PC-9 (cell line): ENCODE data around the gene HS6ST3. TPM values are rescaled to one million over a fixed set of nuclear protein-coding genes. Genes with fewer than 3 reads are reported as not detected.

Source experiments
- BruUV-seq: library from RNA; stranded (reverse); fragments of 400-500 nt; replicated peaks from 2 replicates; lab custom pipeline; 2021; lab: Mats Ljungman, UMichigan
- CTCF ChIA-PET: fragments of 300-600 bp; sonication (Branson Sonifier 250); formaldehyde crosslinking; loops from one replicate; lab custom pipeline; 2022; ENCODE audit warnings: antibody characterized with exemption; lab: Charles Lee
- POLR2A ChIA-PET: fragments of 300-600 bp; sonication (Branson Sonifier 250); formaldehyde crosslinking; loops from one replicate; lab custom pipeline; 2022; ENCODE audit warnings: antibody characterized with exemption; ENCODE audit not compliant: unreplicated experiment; lab: Charles Lee
- DNase-seq, 2 experiments: peaks; one replicate each; pipeline versions ENCODE4 v3.0.0 to v3.0.0-alpha.2; 2015 to 2022; ENCODE audit warnings: mixed read lengths in 1 of 2
- H2AFZ ChIP-seq: fragments of 200-600 bp; sonication (generic); 2 replicates; pipeline ENCODE4 v1.8.1; 2017; ENCODE audit warnings: antibody characterized with exemption
- H3F3A ChIP-seq: fragments of 200-600 bp; sonication (generic); 2 replicates; pipeline ENCODE4 v1.8.1; 2017; ENCODE audit warnings: antibody characterized with exemption, mild to moderate bottlenecking, low read depth; ENCODE audit not compliant: insufficient read depth
- H3K27ac ChIP-seq: fragments of 200-600 bp; sonication (generic); 2 replicates; pipeline ENCODE4 v1.6.1; 2016; ENCODE audit warnings: mixed run types
- H3K27me3 ChIP-seq: fragments of 200-600 bp; sonication (generic); 2 replicates; pipeline ENCODE4 v1.6.1; 2016; ENCODE audit warnings: low read depth, mixed run types; ENCODE audit not compliant: insufficient read depth
- H3K36me3 ChIP-seq: fragments of 200-600 bp; sonication (generic); 2 replicates; pipeline ENCODE4 v1.6.1; 2016; ENCODE audit warnings: low read depth, mixed run types
- H3K4me1 ChIP-seq: fragments of 200-600 bp; sonication (generic); replicated peaks from 2 replicates; pipeline ENCODE4 v1.6.1; 2016; ENCODE audit warnings: mixed run types; ENCODE audit not compliant: insufficient read depth
- H3K4me2 ChIP-seq: fragments of 200-600 bp; sonication (generic); 2 replicates; pipeline ENCODE4 v1.6.1; 2017; ENCODE audit warnings: mixed run types
- H3K4me3 ChIP-seq: fragments of 200-600 bp; sonication (generic); 2 replicates; pipeline ENCODE4 v1.6.1; 2016; ENCODE audit warnings: mixed run types
- H3K79me2 ChIP-seq: fragments of 200-600 bp; sonication (generic); 2 replicates; pipeline ENCODE4 v1.6.1; 2017; ENCODE audit warnings: low read depth, mixed run types
- H3K9me2 ChIP-seq: fragments of 200-600 bp; sonication (generic); 2 replicates; pipeline ENCODE4 v1.8.1; 2017; ENCODE audit warnings: mild to moderate bottlenecking; ENCODE audit not compliant: insufficient read depth
- H3K9me3 ChIP-seq: fragments of 200-600 bp; sonication (generic); 2 replicates; pipeline ENCODE4 v1.8.1; 2016; ENCODE audit warnings: low read depth; ENCODE audit not compliant: insufficient read depth
- H4K20me1 ChIP-seq: fragments of 200-600 bp; sonication (generic); 2 replicates; pipeline ENCODE4 v1.8.1; 2017; ENCODE audit not compliant: insufficient read depth
- CTCF ChIP-seq: fragments of 200-600 bp; sonication (generic); conservative IDR thresholded peaks from 2 replicates; pipeline ENCODE4 v1.6.1; 2017; ENCODE audit warnings: mixed run types, antibody characterized with exemption, mild to moderate bottlenecking, moderate library complexity
- EZH2 ChIP-seq: fragments of 200-600 bp; sonication (generic); IDR thresholded peaks from 2 replicates; pipeline ENCODE4 v1.8.0; 2017; ENCODE audit warnings: antibody characterized with exemption, low read depth
- intact Hi-C: fragments of 100-400 bp; cut with micrococcal nuclease; formaldehyde crosslinking; loops from one replicate; pipeline ENCODE4 v1.10.0; 2022; ENCODE audit not compliant: unreplicated experiment
- total RNA-seq: library from RNA; stranded (reverse); gene quantifications from 2 replicates; pipeline ENCODE4 v1.2.3, GENCODE V29; 2021

Gene HS6ST3
- total RNA-seq, 1 experiment from 2014 or later = not detected

DNA sequence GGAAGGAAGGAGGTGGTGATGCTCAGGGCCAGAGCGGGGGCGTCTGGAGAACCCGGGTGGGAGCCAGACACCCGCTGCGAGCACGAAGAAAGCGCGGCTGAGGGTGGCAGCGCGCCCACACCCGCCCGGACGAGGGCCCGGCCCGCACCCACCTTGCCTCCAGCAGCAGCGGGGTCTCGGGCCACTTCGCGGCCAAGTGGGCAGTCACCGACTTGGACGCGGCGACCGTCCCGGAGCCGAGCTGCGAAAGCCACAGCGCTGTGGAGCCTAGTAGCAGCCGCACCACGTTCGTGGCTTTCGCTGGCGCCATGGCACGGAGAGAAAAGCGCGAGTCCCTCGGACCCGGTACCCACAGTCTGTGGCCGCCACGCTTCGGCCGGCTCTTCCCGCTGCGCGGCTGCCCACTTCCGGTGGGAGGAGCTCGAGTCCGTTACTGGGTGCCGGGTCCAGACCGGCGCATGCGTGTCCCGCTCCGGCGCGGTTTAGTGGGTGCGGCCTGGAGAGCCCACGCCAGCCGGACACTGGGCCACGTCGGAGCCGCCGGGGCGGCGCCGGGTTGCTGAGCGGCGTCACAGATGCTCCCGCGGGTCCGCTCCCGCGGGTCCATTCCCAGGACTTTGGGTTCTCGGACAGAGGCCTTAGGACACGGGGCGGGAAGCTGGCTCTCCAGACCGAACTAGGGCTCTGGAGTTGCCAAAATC, 36.8 kb upstream of the HS6ST3 start, which contains the start of gene UGGT2:
Gene UGGT2, minus strand, starts transcription at position 399 of the 701 bp plus-strand sequence. Its CDS starts 89 bp downstream, at position 310.
- Histone ChIP-seq H4K20me1 (no peaks in the 10 kb centered on the region; the same call in 1 of the 2 replicates), H2AFZ (peak within 1 kb of the TSS; percentile 94), H3K9me2 (no peaks in the 10 kb centered on the region), H3K79me2 (peaks cover 48% of the 10 kb centered on the region), H3K27me3 (no peaks in the 10 kb centered on the region), H3F3A (peaks cover 9% of the 10 kb centered on the region; the same call in 1 of the 2 replicates), H3K4me3 (peak within 1 kb of the TSS; percentile 85), H3K36me3 (no peaks in the 10 kb centered on the region), H3K9me3 (no peaks in the 10 kb centered on the region), H3K4me1 (peaks cover 9% of the 10 kb centered on the region), H3K27ac (peak within 1 kb of the TSS; percentile 82), H3K4me2 (peak within 1 kb of the TSS; percentile 81)
- ChIA-PET POLR2A (interaction anchor here (0.6 kb wide), 2 partner anchors 167 to 391 kb away, joined by 4 to 5 read pairs; no protein-coding TSS in a partner anchor), CTCF (interaction anchor here (0.5 kb wide), 1 partner anchor 914 kb away, joined by 4 read pairs; no protein-coding TSS in a partner anchor)
- no TSS peak for BruUV-seq
- no peak for TF ChIP-seq EZH2
- TF ChIP-seq CTCF = no peak; the same call in 1 of the 2 replicates
- intact Hi-C loops = loop anchor here (1.0 kb wide), 1 partner anchor 1380 kb away; no protein-coding TSS in a partner anchor
- peak; percentile 86 to 93 for DNase-seq

DNA sequence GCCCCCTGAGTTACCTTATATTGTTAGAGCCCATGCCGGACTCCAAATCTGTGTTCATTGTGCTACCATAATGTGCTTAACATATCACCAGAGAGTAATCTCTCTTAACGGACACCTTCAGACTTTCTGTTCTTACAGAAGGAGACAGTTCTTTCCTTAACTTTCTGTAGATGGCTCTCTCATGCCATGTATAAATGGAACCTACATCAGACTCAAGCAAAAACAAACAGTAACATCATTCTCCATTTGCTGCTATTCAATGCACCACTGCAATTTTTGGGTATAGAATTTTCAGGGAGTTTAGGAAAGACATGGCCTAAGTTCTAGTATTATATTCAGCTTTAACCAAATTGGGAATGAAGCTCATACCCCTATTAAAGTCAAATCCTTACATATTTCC, 24.1 kb upstream of the HS6ST3 start:
- Histone ChIP-seq H3K36me3 (no peaks in the 10 kb centered on the region), H3F3A (no peaks in the 10 kb centered on the region), H4K20me1 (no peaks in the 10 kb centered on the region), H3K79me2 (no peaks in the 10 kb centered on the region), H2AFZ (no peak overlapping the region), H3K27me3 (peaks cover 5% of the 10 kb centered on the region; the same call in 1 of the 2 replicates), H3K9me3 (no peaks in the 10 kb centered on the region), H3K9me2 (no peaks in the 10 kb centered on the region), H3K4me2 (no peak overlapping the region), H3K4me3 (no peak overlapping the region), H3K4me1 (no peaks in the 10 kb centered on the region), H3K27ac (no peak overlapping the region)
- BruUV-seq = no TSS peak
- no peak for DNase-seq
- intact Hi-C loops = no loop called here
- TF ChIP-seq EZH2 (no peak), CTCF (no peak)
- ChIA-PET POLR2A (no interaction called here), CTCF (no interaction called here)

DNA sequence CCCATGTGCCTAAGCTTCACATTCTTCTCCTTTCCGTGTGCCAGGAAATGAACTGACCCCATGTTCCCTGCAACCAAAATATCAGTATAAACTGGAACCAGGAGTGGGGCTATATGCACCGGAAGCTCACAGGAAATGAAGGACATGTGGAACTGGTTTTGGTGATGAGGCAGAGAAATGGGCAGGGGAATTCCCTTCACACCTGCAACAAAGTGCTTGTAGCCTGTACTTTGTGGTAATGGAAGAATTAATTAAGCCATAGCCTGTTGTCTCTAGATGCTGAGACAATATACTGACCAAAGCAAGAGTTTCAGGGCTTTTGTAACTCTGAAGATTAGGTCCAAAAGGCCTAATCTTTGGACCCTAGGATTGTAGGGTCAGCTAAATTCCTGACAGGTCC, 21.2 kb upstream of the HS6ST3 start:
- Histone ChIP-seq H3K4me1 (no peaks in the 10 kb centered on the region), H2AFZ (no peak overlapping the region), H4K20me1 (no peaks in the 10 kb centered on the region), H3F3A (no peaks in the 10 kb centered on the region), H3K79me2 (no peaks in the 10 kb centered on the region), H3K4me3 (no peak overlapping the region), H3K36me3 (no peaks in the 10 kb centered on the region), H3K27me3 (peaks cover 17% of the 10 kb centered on the region; the same call in 1 of the 2 replicates), H3K9me2 (no peaks in the 10 kb centered on the region), H3K4me2 (no peak overlapping the region), H3K27ac (no peak overlapping the region), H3K9me3 (no peaks in the 10 kb centered on the region)
- BruUV-seq = no TSS peak
- no peak for TF ChIP-seq EZH2
- TF ChIP-seq CTCF = no peak
- ChIA-PET POLR2A (no interaction called here), CTCF (no interaction called here)
- intact Hi-C loops = no loop called here
- DNase-seq = no peak
